ENCODE measurements around the gene PARP15. TPM values are rescaled to one million over a fixed set of nuclear protein-coding genes. Genes with fewer than 3 reads are reported as not detected.

The PARP15 gene
- total and polyA plus RNA-seq, 2 experiments from 2014 or later: 0.58 to 0.63 TPM

DNA sequence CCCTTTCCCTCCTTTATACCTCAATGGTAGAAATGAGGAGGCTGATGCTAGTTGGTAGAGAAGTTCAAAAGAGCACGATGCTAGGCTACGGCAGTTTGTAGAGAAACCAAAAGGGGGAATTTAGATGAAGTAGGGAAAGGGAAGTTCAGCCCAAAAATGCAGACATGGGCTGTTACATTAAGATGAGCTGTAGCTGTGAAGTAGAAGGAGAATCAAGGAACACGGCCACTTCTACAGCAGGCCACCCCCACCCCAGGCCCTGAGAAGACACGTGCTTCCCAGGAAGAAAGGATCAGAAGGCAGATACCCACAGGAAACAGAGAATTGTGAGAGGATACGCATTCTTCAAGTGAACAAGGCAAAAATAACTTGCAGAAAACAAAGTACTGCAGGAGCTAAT is 101.1 kb downstream of the PARP15 start:
- Histone ChIP-seq H3K9me3 (ENCODE audit: low read depth) (no peaks in the 10 kb centered on the region), H4K20me1 (ENCODE audit: insufficient read depth, poor library complexity, severe bottlenecking) (no peaks in the 10 kb centered on the region), H3K27ac (no peak overlapping the region), H3K4me3 (no peak overlapping the region), H3K79me2 (peaks cover 23% of the 10 kb centered on the region), H3K36me3 (replicated peaks; ENCODE audit: insufficient read depth, low read depth) (no peaks in the 10 kb centered on the region), H3K4me1 (ENCODE audit: insufficient read depth) (peaks cover 22% of the 10 kb centered on the region), H3K27me3 (no peaks in the 10 kb centered on the region), H3K9me2 (replicated peaks; ENCODE audit: insufficient read depth) (no peaks in the 10 kb centered on the region), H2AFZ (peak overlapping the region; percentile 100), H3K4me2 (no peak overlapping the region)
- TF ChIP-seq, protein P1, sequence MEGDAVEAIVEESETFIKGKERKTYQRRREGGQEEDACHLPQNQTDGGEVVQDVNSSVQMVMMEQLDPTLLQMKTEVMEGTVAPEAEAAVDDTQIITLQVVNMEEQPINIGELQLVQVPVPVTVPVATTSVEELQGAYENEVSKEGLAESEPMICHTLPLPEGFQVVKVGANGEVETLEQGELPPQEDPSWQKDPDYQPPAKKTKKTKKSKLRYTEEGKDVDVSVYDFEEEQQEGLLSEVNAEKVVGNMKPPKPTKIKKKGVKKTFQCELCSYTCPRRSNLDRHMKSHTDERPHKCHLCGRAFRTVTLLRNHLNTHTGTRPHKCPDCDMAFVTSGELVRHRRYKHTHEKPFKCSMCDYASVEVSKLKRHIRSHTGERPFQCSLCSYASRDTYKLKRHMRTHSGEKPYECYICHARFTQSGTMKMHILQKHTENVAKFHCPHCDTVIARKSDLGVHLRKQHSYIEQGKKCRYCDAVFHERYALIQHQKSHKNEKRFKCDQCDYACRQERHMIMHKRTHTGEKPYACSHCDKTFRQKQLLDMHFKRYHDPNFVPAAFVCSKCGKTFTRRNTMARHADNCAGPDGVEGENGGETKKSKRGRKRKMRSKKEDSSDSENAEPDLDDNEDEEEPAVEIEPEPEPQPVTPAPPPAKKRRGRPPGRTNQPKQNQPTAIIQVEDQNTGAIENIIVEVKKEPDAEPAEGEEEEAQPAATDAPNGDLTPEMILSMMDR (IDR thresholded peaks at IDR 0.05; ENCODE audit: poor library complexity): no peak
- TF ChIP-seq EZH2phosphoT487 (IDR thresholded peaks at IDR 0.05; ENCODE audit: low read depth, severe bottlenecking, unreplicated experiment) (no peak), EZH2 (IDR thresholded peaks at IDR 0.05; ENCODE audit: borderline replicate concordance) (no peak)
- 85% methylated on average over 5 of the region's 5 CpGs for WGBS (ENCODE audit: low lambda C conversion rate, missing lambda C conversion rate)
- DNase-seq (ENCODE audit: low spot score): no peak

DNA sequence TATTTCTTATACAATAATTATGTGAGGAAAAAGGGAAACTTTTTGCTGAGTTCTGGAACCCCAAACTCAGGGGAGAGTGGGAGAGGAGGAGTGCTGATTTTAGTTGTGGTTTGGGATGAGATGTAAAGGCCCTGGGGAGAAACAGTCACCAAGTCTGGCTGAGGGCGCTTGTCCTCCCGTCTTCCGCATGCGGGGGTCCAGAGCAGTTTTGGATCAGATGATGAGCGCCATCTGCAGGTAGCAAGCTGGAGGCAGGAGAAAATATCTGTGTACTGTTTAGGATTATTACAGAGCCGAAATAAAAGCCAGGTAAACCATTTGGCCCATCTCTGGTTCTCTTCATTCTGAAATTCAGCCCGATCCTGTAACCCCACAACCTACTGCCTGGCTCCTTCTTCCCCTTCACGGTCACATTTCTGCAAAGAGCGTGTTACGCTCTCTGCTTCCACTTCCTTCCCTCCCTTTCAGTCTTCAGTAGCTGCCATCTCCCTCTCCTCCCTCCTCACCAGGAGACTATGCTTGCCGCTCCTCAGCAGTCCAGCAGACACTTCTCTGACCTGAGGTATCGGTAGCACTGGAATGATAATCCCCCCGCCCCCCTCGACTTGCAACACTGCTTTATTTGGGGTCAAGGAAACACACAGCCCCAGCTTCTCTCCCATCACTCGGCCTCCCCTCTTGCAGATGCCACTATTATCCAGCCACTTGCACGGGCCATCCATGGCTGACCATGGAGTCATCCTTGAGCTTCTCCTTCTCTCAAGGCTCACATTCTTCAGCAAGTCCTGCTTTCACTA is 101.8 kb downstream of the PARP15 start:
- no peaks in the 10 kb centered on the region for H3K27me3 ChIP-seq
- H3K4me3 ChIP-seq: no peak overlapping the region
- DNase-seq (ENCODE audit: low spot score): peak; percentile 85
- H3K27ac ChIP-seq: peak overlapping the region; percentile 89
- whole genome bisulfite sequencing (ENCODE audit: low lambda C conversion rate, missing lambda C conversion rate): 29% methylated on average over 16 of the region's 16 CpGs
- no peaks in the 10 kb centered on the region for H3K9me3 ChIP-seq (ENCODE audit: low read depth)
- peak overlapping the region; percentile 91 for H3K4me2 ChIP-seq
- H3K4me1 ChIP-seq (ENCODE audit: insufficient read depth): peaks cover 22% of the 10 kb centered on the region
- peak overlapping the region; percentile 100 for H2AFZ ChIP-seq
- H4K20me1 ChIP-seq (ENCODE audit: insufficient read depth, poor library complexity, severe bottlenecking): no peaks in the 10 kb centered on the region
- H3K79me2 ChIP-seq: peaks cover 30% of the 10 kb centered on the region
- no peaks in the 10 kb centered on the region for H3K9me2 ChIP-seq (replicated peaks; ENCODE audit: insufficient read depth)
- TF ChIP-seq EZH2phosphoT487 (IDR thresholded peaks at IDR 0.05; ENCODE audit: low read depth, severe bottlenecking, unreplicated experiment) (no peak), EZH2 (IDR thresholded peaks at IDR 0.05; ENCODE audit: borderline replicate concordance) (no peak)
- TF ChIP-seq, protein P1 (IDR thresholded peaks at IDR 0.05; ENCODE audit: poor library complexity): peak; percentile 89
- H3K36me3 ChIP-seq (replicated peaks; ENCODE audit: insufficient read depth, low read depth): no peaks in the 10 kb centered on the region

DNA sequence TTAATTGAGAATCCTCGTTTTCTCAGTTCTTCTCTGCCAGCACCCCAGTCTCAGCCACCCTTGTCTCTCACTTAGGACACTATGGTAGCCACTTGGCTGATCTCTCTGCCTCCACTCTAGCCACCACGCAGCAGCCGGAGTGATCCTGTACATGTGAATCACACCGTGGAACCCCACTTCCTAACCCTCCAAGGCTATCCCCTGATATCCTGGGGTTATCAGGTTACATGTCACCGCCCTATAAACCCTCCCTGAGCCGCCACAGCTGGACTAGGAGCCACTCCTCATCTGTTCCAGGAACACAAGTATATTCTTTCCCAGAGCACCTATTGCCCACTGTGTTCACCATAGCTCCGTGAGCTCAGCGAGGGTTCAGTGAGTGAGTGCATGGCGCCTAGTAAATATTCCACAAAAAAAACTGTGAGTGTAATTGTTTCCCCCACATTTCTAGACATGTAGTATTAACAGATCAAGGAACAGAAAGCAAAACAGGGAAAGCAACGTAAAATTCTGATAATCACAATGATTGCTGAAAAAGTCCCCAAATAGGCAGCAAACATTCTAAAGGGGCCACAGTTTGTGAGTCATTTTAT is 102.5 kb downstream of the PARP15 start:
- peak overlapping the region; percentile 96 for H3K4me3 ChIP-seq
- TF ChIP-seq, protein P1 (IDR thresholded peaks at IDR 0.05; ENCODE audit: poor library complexity): no peak
- no peak for TF ChIP-seq EZH2 (IDR thresholded peaks at IDR 0.05; ENCODE audit: borderline replicate concordance)
- no peak for TF ChIP-seq EZH2phosphoT487 (IDR thresholded peaks at IDR 0.05; ENCODE audit: low read depth, severe bottlenecking, unreplicated experiment)
- WGBS (ENCODE audit: low lambda C conversion rate, missing lambda C conversion rate): 55% methylated on average over 10 of the region's 10 CpGs
- H3K9me3 ChIP-seq (ENCODE audit: low read depth): no peaks in the 10 kb centered on the region
- peak overlapping the region; percentile 89 for H3K27ac ChIP-seq
- H3K9me2 ChIP-seq (replicated peaks; ENCODE audit: insufficient read depth): no peaks in the 10 kb centered on the region
- H3K36me3 ChIP-seq (replicated peaks; ENCODE audit: insufficient read depth, low read depth): no peaks in the 10 kb centered on the region
- H3K4me2 ChIP-seq: peak overlapping the region; percentile 91
- peaks cover 35% of the 10 kb centered on the region for H3K79me2 ChIP-seq
- no peaks in the 10 kb centered on the region for H3K27me3 ChIP-seq
- peak; percentile 37 for DNase-seq (ENCODE audit: low spot score)
- peaks cover 22% of the 10 kb centered on the region for H3K4me1 ChIP-seq (ENCODE audit: insufficient read depth)
- no peaks in the 10 kb centered on the region for H4K20me1 ChIP-seq (ENCODE audit: insufficient read depth, poor library complexity, severe bottlenecking)
- H2AFZ ChIP-seq: peak overlapping the region; percentile 100
